GM19025 (cell line): ENCODE data around the gene WTAP.

Experiments
- ATAC-seq: cut with Tn5 transposase; IDR thresholded peaks from one replicate; pipeline ENCODE4 v1.9.1; 2021; ENCODE audit warnings: mild to moderate bottlenecking, low read depth, moderate library complexity; ENCODE audit not compliant: unreplicated experiment

The WTAP gene

GRCh38 chr6:159797554-159797953 lies 70.2 kb downstream of the WTAP start:
- ATAC-seq = no peak

- ATAC-seq = no peak
Observed at GRCh38 chr6:159800141-159800865, 73.0 kb downstream of the WTAP start, which contains the start of gene PNLDC1. PNLDC1 (plus strand) TSS chr6:159800276; CDS start chr6:159800308, 32 bp downstream.

- ATAC-seq = no peak
Observed at GRCh38 chr6:159801935-159802334, 74.6 kb downstream of the WTAP start.

GRCh38 chr6:159804504-159804903 lies 77.2 kb downstream of the WTAP start:
- no peak for ATAC-seq

- no peak for ATAC-seq
Observed at GRCh38 chr6:159805440-159806020, 78.2 kb downstream of the WTAP start.
